ENCODE measurements around the gene NET1. TPM values are rescaled to one million over a fixed set of nuclear protein-coding genes. Genes with fewer than 3 reads are reported as not detected.

The NET1 gene
- polyA plus RNA-seq, 1 donor = 139 TPM

DNA sequence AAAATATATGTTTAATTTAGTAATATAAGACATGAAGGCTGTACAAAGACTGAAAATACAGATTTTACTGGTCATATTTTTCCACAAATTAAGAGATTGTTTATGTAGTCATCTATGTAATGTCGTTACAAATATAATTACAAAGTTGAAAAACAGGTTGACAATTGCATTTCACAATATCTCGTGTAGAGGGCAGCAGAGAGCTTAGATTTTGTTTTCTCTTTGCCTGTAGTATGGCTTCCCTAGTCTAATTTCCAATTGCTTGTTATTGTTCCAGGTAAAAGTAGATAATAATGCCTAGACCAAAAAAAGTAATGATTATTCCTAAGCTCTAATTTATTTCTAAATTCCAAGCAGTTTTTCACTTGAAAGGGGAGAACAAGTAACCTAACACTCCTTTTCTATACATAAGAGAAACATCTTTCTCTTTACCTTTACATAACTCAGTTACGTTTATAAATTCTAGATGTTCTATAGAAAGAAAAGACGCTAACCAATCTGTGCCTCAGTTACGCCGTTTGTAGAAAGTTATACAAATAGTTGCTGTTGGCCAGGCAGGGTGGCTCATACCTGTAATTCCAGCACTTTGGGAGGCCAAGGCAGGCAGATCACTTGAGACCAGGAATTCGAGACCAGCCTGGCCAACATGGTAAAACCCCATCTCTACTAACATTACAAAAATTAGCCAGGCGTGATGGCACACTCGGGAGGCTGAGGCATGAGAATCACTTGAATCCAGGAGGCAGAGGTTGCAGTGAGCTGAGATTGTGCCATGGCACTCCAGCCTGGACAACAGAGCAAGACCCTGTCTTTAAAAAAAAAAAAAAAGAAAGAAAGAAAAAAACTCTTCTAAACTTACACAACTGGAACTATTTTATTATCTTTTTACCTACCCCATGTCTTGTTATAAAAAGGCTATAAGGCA, 30.0 kb downstream of the NET1 start:
- DNase-seq = no peak

DNA sequence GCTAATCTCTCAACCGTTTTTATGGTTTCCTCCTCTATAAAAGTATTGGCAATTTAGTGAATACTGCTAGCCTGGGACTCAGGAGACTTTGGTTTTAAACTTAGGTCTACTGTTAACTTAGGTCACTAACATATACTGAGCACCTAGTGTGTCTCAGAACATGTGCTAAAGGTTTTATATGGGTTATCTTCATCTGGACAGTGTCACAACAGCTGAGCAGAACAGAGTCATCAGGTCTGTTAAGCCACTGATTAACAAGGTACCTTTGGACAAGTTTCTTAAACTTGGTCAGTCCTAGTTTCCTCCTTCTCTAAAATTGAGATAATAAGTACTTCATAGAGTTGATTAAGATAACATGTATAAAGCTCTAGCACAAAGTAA, 30.6 kb downstream of the NET1 start:
- no peak for DNase-seq

DNA sequence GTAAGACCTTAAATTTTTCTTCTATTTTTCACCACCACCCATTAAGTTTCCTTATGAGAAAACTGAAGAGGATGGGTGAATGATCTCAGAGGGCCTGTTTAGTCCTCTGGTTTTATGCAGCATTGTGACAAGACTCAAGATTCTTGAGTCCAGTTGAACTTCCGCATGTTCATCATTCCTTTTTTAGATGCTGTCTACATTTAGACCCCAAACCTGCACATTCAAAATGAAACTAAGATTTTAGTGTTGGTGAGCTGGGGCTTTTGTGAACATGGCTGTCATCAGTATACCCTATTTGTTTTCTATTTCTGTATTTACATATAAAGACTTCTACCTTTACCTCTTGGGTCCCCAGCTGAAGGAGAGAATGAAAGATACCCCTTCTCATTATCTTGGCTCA, 31.1 kb downstream of the NET1 start:
- no peak for DNase-seq

DNA sequence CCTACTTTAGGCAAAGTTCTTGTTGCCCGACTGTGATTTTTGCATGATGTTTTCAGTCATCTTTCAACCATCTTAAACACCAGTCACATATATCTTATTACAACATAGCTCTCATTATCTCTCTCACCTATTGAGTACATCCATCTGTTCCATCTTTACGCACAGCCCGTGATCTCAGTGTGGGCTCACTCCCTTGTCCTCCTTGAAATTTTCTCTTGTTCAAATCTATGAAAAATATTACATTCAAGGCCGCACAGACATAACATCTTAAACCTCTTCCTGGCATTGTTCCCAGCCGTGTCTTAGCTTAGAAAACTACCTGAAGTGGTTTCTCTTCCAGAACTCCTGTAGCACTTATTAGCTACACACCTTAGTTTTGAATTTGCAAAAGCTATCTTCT, 32.6 kb downstream of the NET1 start:
- no peak for DNase-seq

DNA sequence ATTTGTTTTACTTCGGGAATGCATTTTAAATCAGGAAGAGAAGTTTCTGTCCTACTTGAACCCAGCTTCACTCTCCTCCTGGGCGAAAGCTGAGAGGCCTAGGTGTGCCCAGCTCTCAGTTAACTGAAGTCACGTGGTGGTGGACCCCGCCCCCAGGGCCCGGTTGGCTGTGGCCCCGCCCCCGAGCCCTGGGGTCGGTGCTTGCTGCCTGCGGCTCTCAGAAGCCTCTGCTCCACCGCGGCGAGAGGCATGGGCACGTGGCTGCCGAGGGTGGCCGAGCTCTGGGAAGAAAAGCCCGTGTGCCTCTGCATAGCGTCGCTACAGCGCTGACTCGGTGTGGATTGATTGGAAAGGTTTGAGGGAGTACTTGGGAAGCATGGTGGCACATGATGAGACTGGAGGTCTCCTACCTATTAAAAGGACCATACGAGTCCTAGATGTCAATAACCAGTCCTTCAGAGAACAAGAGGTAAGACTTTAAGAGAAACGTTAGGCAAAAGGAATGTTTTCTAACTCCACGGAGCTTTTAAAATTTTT, 34.1 kb downstream of the NET1 start:
- peak; percentile 93 for DNase-seq

DNA sequence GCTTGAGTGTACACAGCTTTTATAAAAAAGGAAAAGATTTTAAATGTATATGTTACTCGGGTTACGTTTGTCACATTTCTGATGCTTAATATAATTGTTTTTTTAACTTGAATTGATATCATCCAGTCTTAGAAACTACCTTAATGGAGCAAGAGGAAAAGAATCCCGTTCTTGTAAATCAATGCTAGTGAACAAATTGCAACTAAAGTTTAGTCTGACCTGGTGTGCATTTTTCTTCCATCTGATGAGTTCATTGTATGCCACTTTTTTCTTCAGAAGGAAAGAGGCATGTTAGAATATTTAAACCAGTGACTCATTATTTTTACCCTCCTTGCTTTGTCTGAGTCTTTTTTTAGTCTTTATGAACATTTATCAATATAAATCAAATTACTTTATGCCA, 34.7 kb downstream of the NET1 start:
- no peak for DNase-seq

DNA sequence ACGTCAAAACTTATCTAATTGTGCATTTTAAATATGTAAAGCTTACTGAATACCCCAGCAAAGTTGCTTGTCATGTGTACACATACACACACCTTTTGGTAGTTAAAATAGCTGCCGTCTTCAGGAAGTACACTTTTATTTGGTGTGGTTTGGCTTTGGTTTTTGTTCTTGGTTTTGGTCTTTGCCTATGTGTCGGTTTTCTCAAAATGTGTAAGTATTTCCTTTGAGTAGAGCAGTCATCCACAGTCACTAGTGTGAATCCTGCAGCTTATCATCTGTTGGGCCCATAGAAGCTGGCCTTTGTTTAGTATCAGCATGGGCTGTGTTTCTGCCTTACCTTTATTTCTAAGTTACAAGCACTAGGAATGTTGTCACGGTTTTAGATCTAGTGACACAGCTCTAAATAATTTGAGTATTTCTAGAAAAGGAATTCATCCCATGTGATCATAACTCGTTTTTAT, 35.3 kb downstream of the NET1 start:
- no peak for DNase-seq

DNA sequence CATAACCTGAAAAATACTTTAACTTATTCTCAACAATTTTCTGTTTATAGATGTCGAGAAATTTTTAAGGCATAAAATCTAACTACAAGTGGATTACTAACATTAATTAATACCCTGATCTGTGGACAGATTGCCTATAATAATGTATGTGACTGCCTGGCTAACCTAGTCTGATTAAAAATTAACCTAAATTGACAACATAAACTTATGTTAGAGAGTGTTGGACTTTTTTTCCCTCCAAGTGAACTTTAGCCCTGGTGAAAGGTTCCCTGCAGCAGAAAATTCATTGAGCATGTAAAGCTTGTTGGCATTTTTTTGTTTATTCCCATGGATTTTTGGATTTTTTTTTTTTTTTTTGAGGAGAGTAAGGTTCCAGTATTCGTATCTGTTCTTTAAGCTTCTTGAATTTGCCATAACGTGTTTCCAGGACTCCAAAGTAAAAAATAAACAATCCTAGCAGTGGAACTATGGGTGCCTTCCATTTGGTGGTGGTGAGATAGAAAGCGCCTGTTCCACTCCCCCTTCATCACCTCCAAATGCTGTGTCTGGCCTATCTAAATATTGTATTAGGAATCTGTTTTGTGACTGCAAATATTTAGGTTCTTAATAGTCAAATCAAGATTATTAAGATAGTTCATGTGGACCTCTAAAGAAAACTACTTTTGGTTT, 36.1 kb downstream of the NET1 start:
- no peak for DNase-seq

DNA sequence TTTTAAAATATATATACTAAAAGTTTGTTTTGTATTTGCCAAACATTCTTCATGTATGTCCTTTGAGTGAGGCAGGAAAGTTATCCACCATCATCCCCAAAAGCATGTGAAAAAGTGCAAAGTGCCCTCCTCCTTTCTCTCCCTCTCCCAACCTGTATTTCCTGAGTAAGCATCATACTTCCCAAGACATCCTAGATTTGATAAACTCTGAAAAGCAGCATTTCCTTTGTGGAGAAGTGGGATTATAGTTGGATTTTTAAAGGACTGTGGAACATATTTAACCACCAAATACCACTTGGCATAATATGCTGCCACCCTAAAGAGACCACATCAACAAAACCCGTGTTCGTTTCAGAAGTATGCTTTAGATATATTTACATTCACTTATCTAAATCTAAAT, 36.9 kb downstream of the NET1 start:
- no peak for DNase-seq

DNA sequence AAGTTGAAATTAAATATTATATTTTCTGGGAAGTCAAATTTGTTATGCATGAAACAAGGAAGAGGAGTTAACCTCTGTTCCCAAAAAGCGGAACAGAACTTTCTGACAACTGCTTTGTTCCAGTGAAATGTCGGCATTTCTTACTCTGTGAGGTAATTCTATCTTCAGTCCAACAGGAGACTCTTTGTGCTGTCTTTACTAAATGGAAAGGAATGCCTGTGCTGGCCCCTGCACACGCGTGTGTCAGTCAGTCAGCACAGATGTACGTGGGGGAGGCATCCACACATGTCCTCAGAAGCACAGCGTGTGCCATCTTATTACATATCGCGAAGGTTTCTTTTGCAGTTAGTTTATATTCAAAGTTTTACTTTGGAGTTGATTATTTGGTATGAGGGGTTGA, 37.5 kb downstream of the NET1 start:
- no peak for DNase-seq

DNA sequence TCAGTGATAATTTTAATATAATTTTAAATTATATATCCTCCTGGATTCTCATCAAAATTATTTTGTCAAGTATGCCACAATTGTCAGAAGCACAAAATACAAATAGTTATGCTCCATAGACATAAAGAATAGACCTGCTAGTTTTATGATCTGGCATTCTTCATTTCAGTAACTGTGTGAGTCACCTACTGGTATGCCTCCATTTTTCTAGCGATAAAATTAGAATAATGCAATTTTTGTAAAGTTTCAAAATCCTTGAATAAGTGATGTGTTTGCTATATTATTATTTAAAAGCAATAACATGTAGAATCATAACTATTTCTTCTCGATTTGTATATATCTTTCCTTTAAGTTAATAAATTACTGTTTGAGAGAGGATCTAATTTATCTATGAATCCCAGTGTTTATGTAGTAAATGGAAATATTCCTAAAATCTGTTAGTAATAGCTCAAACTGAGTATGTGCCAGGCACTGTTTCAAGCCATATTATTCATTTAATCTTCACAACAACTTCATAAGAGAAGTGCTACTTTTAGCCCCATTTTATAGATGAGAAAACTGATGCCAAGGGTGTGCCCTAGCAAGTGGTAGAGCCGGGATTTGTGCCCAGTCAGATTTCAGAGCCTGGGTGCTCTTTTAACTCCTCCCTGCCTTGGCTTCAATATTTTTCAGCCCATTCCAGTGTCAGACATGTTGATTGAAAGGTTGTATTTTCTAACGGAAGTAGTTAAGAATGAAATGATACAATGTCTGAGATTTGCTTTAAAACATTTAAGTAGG, 38.4 kb downstream of the NET1 start:
- DNase-seq = no peak

DNA sequence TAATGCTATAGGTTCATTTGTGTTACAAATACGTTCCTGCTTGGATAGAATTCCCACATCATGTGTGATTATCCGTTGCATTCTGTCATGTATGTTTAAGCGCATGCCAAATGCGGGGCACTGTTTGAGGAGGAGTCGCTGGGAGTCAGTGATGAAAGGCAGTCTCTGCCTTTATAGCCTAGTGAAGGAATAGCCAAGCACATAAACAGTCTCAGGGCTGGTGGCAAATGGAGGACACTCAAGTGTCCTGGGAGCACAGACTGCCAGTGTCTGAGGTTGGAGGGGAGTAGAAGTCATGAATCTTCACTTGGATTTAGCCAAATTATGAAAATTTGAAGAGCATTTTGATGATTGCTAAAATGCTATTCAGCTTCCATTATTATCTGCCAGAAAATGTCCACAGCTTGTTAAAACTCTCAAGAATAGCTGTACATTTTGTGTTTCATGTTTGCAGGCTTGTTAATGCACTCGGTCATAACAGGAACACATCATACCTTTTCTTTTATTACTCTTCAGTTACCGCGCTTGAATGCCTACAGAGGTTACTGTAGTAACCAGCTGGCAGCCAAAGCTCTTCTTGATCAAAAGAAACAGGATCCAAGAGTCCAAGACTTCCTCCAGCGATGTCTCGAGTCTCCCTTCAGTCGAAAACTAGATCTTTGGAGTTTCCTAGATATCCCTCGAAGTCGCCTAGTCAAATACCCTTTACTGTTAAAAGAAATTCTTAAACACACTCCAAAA, 41.6 kb downstream of the NET1 start:
- DNase-seq = no peak

DNA sequence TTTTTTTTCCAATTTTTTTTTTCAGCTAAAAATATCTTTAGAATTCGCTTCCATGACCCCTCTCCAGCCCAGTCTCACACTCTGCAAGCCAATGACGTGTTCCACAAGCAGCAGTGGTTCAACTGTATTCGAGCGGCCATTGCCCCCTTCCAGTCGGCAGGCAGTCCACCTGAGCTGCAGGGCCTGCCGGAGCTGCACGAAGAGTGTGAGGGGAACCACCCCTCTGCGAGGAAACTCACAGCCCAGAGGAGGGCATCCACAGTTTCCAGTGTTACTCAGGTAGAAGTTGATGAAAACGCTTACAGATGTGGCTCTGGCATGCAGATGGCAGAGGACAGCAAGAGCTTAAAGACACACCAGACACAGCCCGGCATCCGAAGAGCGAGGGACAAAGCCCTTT, 44.2 kb downstream of the NET1 start:
- no peak for DNase-seq

DNA sequence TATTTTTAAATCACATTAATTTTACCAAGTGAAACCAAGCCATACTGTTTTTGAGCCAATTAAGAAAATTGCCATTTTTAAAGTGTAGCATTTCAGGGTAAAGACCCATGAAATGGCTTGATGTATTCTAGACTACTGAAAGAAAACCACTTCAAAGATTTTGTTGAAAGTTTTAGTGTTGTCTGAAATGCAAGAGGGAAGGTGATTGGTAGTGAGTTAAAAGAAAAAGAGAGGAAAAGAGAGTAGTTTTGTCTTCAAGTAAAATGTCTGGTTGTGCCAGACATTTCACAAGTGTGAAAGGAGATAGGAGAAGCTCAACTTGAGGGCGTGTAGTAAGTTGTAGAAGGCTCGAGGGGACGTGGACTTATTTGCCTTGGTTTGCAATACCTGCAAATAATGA, 45.4 kb downstream of the NET1 start:
- DNase-seq = no peak

DNA sequence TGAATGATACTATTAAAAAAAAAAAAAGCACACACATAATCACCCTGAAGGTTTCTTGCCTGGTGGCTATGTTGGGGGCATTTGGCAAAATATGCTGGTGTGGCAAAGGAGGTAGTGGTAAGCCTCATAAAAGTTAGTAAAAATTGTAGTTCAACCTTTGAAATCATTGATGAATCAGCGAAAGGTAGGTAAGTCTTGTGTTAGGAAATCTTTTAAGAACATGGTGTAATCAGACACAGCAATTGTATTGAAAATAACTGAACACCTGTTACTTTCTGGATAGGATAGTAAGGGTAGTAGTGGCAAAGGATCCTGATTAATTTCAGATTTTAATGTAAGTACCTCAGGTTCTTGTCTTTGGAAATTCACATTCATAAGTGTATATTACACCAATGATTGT, 46.1 kb downstream of the NET1 start:
- no peak for DNase-seq

DNA sequence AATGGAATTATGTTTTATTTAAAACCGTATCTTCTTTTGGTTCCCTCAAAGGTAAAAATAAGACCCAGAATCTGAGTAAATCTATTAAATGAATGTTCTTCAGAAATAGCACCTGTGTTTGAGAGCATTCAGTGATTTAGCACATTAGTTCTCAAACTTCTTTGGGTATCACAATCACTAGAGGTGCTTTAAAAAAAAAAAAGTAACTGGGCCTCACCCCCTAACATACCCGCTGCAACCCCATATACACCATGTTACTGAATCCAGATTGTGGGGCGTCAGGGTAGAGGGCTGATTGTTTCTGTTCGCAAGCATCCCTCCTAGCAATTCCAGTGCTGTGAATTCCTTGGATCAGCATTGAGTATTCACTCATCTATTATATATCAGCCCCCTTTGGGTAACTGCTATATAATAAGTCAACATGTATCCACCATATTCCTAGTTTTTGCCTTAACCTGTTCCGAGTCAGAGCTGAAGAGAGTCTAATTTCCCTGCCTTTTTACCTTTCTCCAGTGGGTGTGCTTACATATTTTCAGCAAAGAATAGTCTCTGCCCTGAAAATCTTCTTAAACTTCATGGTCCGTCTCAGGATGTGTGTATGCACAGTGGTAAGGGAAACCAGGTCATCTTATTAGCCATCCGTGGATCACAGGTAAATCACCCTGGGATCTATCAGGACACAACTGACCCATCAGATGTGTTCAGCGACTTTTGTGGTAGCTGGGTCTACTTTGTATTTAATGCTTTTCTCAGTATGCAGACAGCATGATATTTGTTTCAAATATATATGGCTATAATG, 46.8 kb downstream of the NET1 start:
- DNase-seq = no peak

DNA sequence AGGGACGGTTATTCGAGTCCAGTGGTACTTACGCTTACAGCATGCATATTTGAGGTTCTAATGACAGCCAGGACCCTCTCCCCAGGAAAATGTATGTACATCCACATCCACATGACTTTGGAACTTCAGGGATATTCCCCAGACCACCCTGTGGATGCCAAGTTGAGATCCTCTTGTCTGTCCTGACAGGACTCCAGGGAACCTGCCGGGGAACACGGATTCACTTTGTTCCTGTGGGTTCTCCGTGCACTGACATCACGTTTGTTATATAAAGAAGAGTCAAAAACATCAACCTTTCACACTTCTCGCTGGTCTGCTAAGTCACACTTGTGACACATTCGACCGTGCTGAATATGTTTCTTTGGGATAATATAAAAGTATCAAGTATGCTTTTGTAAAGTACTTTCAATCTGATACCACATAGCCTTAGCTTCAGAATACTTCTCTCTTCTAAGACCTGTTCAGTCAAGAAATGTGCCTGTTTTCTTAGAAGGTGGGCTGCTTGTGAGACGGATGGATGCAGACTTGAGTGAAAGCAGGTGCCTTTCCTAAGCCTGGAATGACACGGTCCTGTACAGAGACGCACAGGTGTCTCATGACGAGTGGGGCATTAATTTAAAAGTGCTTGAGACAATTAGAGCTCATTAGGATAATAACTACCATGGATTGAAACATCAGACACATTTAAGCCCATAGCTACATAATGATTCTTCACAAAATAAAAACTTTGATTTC, 48.3 kb downstream of the NET1 start:
- DNase-seq = no peak

DNA sequence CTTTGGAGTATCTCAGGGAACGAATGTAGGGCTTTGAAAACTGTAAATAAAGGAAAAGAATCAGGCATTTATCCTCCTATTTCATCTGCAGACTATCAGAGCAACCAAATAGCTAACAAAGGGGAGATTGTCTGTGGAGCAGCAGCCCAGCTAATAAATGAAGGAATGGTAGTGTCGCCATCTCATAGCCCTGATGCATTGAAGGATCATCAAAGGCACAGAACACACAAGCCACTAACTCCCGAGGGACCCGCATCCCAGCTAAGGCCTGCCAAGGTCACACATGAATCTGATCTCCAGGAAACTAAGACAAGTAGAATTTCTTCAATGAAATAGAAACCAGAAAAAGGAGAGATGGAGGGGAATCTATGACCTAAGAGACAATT, 48.8 kb downstream of the NET1 start:
- no peak for DNase-seq

DNA sequence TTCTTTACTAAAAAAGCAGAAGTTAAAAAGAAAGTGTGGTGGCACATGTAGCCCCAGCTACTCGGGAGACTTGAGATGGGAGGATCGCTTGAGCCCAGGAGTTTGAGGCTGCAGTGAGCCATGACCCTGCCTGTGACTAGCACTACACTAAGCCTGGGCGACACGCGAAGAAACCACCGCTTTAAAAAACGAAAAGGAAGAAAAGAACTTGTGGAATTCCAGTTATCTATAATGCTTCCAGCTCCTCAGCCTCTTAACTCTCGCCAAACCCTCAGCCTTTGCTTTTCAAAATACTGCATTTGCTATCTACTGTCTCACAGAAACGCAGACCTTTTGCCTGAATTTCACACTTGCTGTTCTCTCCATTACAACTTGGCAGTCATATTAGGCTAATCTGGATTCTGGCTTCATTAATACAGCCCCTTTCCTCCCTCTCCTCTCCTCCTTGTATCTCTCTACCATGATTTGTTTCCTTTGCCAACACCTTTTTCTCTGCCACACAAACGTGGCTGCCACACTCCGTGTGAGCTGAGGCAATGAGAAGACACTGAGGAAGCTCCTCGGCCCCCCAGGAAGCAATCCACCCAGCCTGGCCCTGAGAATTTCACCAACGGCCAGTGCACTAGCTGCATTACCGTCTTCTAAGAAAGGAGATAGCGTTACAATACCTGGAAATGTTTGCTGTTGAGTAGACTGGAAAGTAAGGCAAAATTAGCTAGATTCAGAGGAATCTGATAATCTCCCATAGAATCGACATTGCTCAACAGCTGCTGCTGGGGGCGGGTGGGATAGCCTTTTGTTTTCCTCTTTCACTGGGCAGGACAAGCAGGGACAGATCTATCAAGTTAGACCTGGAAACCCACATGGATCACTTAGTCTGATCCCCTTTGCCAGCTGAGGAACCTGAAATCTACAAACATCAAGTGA, 49.8 kb downstream of the NET1 start:
- DNase-seq = no peak
